Loucy (cell line): ENCODE data around the gene MPZ.
"Not testable (repeated sequence)": the region's sequence is repeated elsewhere in the genome, so short reads cannot be mapped to it uniquely, and the experiment has no call there.

Source experiments
- H2AFZ ChIP-seq: fragments of 200-600 bp; sonication (generic); 2 replicates; pipeline ENCODE4 v1.6.0; 2016; ENCODE audit warnings: antibody characterized with exemption, mild to moderate bottlenecking, low read length, moderate library complexity
- H3F3A ChIP-seq: fragments of 200-600 bp; 2 replicates; pipeline ENCODE4 v1.6.0; 2016; ENCODE audit warnings: antibody characterized with exemption, low read depth, mild to moderate bottlenecking
- H3K27me3 ChIP-seq: fragments of 200-600 bp; sonication (generic); 2 replicates; pipeline ENCODE4 v1.6.1; 2014; ENCODE audit warnings: low read length, mild to moderate bottlenecking; ENCODE audit not compliant: insufficient read depth, poor library complexity, severe bottlenecking
- H3K36me3 ChIP-seq: fragments of 200-600 bp; sonication (generic); 2 replicates; pipeline ENCODE4 v1.6.1; 2016; ENCODE audit warnings: low read length; ENCODE audit not compliant: insufficient read depth
- H3K4me1 ChIP-seq: fragments of 200-600 bp; sonication (generic); 2 replicates; pipeline ENCODE4 v1.5.1; 2014; ENCODE audit warnings: low read length, mild to moderate bottlenecking; ENCODE audit not compliant: insufficient read depth, poor library complexity, severe bottlenecking
- H3K4me2 ChIP-seq: fragments of 200-600 bp; sonication (generic); 2 replicates; pipeline ENCODE4 v1.6.0; 2014; ENCODE audit warnings: antibody characterized with exemption, low read length, low read depth, mild to moderate bottlenecking; ENCODE audit not compliant: poor library complexity, severe bottlenecking
- H3K4me3 ChIP-seq: fragments of 200-600 bp; sonication (generic); 2 replicates; pipeline ENCODE4 v1.5.1; 2014; ENCODE audit warnings: low read length, mild to moderate bottlenecking, mixed read lengths; ENCODE audit not compliant: poor library complexity, severe bottlenecking
- H3K79me2 ChIP-seq: fragments of 200-600 bp; sonication (generic); 2 replicates; pipeline ENCODE4 v1.6.1; 2014; ENCODE audit warnings: low read length; ENCODE audit not compliant: insufficient read depth
- H3K9ac ChIP-seq: fragments of 200-600 bp; sonication (generic); 2 replicates; pipeline ENCODE4 v1.6.0; 2014; ENCODE audit warnings: mild to moderate bottlenecking, low read depth, low read length, moderate library complexity; ENCODE audit not compliant: poor library complexity, severe bottlenecking
- H3K9me2 ChIP-seq: fragments of 200-600 bp; sonication (generic); replicated peaks from 2 replicates; pipeline ENCODE4 v1.6.1; 2016; ENCODE audit warnings: low read depth, low read length, mixed read lengths
- H3K9me3 ChIP-seq: fragments of 200-600 bp; sonication (generic); 2 replicates; pipeline ENCODE4 v1.6.1; 2014; ENCODE audit warnings: mild to moderate bottlenecking, antibody characterized with exemption, low read length, low read depth; ENCODE audit not compliant: insufficient read depth
- H4K20me1 ChIP-seq: fragments of 200-600 bp; sonication (generic); 2 replicates; pipeline ENCODE4 v1.6.0; 2014; ENCODE audit warnings: antibody characterized with exemption, low read length, mild to moderate bottlenecking; ENCODE audit not compliant: insufficient read depth, poor library complexity, severe bottlenecking
- EZH2phosphoT487 ChIP-seq: fragments of 200-600 bp; IDR thresholded peaks from 2 replicates; pipeline ENCODE4 v1.6.1; 2018; ENCODE audit warnings: antibody characterized with exemption, mild to moderate bottlenecking, moderate library complexity, borderline replicate concordance
- TF ChIP-seq, protein P1 (sequence below): fragments of 200-600 bp; sonication (generic); conservative IDR thresholded peaks from 2 replicates; pipeline ENCODE4 v1.5.1; 2014; ENCODE audit warnings: mild to moderate bottlenecking, antibody characterized with exemption, low read length

MPZ gene

GRCh38 chr1:161259765-161260164, 50.0 kb downstream of the MPZ start:
- Histone ChIP-seq H3K27me3 (no peaks in the 10 kb centered on the region), H3K4me1 (peaks cover 9% of the 10 kb centered on the region), H3K9ac (no peak overlapping the region), H3K4me3 (no peak overlapping the region), H3K9me3 (peaks cover 3% of the 10 kb centered on the region; the same call in 1 of the 2 replicates), H3K36me3 (no peaks in the 10 kb centered on the region), H3K9me2 (no peaks in the 10 kb centered on the region), H3F3A (no peaks in the 10 kb centered on the region), H2AFZ (no peak overlapping the region), H4K20me1 (no peaks in the 10 kb centered on the region), H3K79me2 (no peaks in the 10 kb centered on the region), H3K4me2 (no peak overlapping the region)
- TF ChIP-seq, protein P1, sequence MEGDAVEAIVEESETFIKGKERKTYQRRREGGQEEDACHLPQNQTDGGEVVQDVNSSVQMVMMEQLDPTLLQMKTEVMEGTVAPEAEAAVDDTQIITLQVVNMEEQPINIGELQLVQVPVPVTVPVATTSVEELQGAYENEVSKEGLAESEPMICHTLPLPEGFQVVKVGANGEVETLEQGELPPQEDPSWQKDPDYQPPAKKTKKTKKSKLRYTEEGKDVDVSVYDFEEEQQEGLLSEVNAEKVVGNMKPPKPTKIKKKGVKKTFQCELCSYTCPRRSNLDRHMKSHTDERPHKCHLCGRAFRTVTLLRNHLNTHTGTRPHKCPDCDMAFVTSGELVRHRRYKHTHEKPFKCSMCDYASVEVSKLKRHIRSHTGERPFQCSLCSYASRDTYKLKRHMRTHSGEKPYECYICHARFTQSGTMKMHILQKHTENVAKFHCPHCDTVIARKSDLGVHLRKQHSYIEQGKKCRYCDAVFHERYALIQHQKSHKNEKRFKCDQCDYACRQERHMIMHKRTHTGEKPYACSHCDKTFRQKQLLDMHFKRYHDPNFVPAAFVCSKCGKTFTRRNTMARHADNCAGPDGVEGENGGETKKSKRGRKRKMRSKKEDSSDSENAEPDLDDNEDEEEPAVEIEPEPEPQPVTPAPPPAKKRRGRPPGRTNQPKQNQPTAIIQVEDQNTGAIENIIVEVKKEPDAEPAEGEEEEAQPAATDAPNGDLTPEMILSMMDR: no peak
- TF ChIP-seq EZH2phosphoT487: no peak

DNA sequence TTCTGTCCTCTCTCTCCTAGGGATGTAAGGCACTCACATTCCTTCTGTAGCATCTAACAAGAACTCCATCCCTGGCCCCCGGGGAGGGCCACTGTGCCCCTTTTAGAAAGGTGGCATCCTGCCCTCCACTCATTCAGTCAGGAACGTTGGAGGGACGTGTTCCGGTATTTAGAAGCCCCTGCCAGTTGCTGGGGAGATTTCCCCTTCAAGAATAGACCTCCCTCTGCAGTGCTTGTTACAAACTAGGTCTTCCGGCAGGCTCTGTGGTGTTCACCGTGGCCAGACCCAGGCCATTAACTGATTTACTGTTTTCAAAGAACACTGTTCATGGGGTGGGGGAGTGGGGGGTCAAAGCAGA, 50.4 kb downstream of the MPZ start:
- H3K4me3 ChIP-seq: no peak overlapping the region
- no peaks in the 10 kb centered on the region for H3F3A ChIP-seq
- H2AFZ ChIP-seq: no peak overlapping the region

GRCh38 chr1:161258439-161259344, 51.1 kb downstream of the MPZ start, which contains the start of gene PCP4L1:
Gene PCP4L1, plus strand, starts transcription at chr1:161258745. Its CDS starts 230 bp downstream, at chr1:161258975.
- Histone ChIP-seq H3K4me1 (peaks cover 9% of the 10 kb centered on the region), H3K4me2 (no peak within 1 kb of the TSS), H3F3A (no peaks in the 10 kb centered on the region), H2AFZ (no peak within 1 kb of the TSS), H3K9me2 (no peaks in the 10 kb centered on the region), H4K20me1 (no peaks in the 10 kb centered on the region), H3K27me3 (no peaks in the 10 kb centered on the region), H3K9me3 (peaks cover 3% of the 10 kb centered on the region; the same call in 1 of the 2 replicates), H3K79me2 (no peaks in the 10 kb centered on the region), H3K36me3 (no peaks in the 10 kb centered on the region), H3K4me3 (no peak within 1 kb of the TSS), H3K9ac (no peak within 1 kb of the TSS)
- TF ChIP-seq, protein P1: no peak
- TF ChIP-seq EZH2phosphoT487: no peak

More for the DNA sequence above, 50.4 kb downstream of the MPZ start:
- Histone ChIP-seq H3K9ac (no peak overlapping the region), H3K9me3 (peaks cover 3% of the 10 kb centered on the region; the same call in 1 of the 2 replicates), H3K4me1 (peaks cover 9% of the 10 kb centered on the region), H4K20me1 (no peaks in the 10 kb centered on the region), H3K79me2 (no peaks in the 10 kb centered on the region), H3K36me3 (no peaks in the 10 kb centered on the region), H3K9me2 (no peaks in the 10 kb centered on the region), H3K27me3 (no peaks in the 10 kb centered on the region), H3K4me2 (no peak overlapping the region)
- TF ChIP-seq, protein P1: no peak
- no peak for TF ChIP-seq EZH2phosphoT487

DNA sequence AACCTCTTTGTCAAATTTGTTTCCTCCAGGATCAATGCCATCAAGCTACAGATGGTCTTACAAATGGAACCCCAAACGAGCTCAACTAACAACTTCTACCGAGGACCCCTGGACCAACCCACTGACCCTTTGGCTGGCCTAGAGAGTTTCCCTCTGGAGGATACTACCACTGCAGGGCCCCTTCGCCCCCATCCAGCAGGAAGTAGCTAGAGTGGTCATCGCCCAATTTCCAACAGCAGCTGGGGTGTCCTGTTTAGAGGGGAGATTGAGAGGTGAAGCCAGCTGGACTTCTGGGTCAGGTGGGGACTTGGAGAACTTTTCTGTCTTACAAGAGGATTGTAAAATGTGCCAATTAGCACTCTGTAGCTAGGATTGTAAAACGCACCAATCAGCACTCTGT, 52.7 kb downstream of the MPZ start:
- not testable (repeated sequence) for H3K27me3 ChIP-seq, H3K79me2 ChIP-seq, H3K9ac ChIP-seq, H4K20me1 ChIP-seq, H3K36me3 ChIP-seq, H3K4me2 ChIP-seq, H3K9me3 ChIP-seq, H3F3A ChIP-seq, H3K9me2 ChIP-seq, H3K4me3 ChIP-seq, H2AFZ ChIP-seq, H3K4me1 ChIP-seq

GRCh38 chr1:161255955-161256520, 53.7 kb downstream of the MPZ start:
- not testable (repeated sequence) for H3K4me1 ChIP-seq, H3K27me3 ChIP-seq, H3K9me3 ChIP-seq, H3K4me2 ChIP-seq, H3K36me3 ChIP-seq, H4K20me1 ChIP-seq, H3F3A ChIP-seq, H3K9me2 ChIP-seq, H3K4me3 ChIP-seq, H2AFZ ChIP-seq, H3K79me2 ChIP-seq, H3K9ac ChIP-seq
